GM19193 (cell line): Measurements from ENCODE around the gene AP2A2.

Experiments used
- POLR2A ChIP-seq: IDR thresholded peaks from 4 replicates; pipeline ENCODE4 v1.6.1; 2011; ENCODE audit not compliant: insufficient read depth, insufficient read length; ENCODE audit errors: extremely low read depth

AP2A2 gene

DNA sequence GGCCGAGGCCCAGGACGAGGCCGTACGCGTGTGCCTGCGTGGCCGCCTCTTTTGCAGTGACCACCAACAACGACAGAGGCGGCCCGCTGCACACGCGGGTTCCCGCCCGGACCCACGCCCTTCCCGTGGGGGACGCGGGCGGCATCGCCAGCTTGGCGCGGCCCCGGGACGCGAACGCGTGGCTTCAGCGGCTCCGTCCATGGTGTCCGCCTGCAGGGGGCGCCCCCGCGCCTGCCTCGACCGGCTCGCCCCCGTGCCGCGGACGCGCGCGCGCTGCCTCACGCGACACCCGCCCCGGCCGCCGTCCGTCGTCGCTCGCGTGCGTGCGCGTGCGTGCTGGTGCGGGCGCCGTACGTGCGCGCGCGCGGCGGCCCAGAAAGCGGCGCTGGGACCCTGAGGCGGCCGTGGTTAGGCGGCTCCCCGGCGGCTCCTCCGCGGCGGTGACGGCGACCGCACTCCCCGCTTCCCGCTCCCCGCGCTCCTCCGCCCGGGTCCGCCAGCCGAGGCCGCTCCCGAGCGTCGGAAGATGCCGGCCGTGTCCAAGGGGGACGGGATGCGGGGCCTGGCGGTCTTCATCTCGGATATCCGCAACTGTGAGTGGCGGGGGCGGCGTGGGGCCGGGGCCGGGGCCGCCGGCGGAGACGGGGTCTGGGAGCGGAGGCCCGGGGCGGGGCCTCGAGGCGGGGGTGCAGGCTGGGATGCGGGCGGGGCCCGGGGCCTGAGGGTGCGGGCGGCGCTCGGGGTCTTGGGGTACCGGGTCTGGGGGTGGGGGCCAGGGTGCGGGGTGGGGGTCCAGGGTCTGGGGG, at the start of gene AP2A2:
Gene AP2A2 (plus strand): TSS at position 375 of the 806 bp plus-strand sequence. CDS start 152 bp downstream, at position 527.
- TF ChIP-seq POLR2A, result peak; percentile 73

- no peak for TF ChIP-seq POLR2A
Observed at GRCh38 chr11:876545-876944, 49.1 kb upstream of the AP2A2 start.

GRCh38 chr11:877565-877964, 48.1 kb upstream of the AP2A2 start:
- TF ChIP-seq POLR2A, result no peak

DNA sequence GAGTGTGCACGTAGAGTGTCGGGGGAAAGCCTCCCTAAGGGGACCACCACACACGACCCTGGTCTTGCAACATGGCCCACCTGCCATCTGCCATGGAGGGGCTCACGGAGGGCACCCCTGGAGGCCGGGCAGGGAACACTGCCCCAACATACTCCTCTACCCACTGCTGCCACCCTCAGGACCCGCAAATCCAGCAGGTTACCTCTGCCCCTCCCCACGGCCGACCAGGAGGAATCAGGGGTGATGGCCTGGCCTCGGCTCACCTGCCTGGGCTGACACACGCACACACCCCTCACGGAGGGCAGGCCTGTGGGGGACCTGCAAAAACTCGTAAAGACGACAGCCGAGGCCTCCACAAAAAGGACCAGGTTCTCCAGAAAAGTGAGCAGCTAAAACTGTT, 45.2 kb upstream of the AP2A2 start:
- TF ChIP-seq POLR2A, result no peak

DNA sequence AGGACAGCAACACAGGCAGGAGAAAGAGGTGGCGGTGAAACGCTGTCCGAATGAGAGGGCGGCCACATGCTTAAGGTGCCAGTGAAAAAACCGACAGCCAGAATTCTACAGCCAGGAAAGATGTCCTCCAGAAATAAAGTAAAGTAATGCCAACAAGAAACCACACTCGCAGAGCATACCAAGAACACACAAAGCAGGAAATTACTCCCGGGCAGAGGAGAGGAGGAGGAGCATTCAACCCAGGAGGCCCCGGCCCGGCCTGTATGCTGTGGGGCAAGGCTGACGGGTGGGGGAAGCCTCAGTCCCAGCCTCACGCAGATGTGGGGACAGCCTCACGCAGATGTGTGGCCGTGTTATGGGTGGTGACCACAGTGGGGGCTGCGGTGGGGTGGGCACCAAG, 43.1 kb upstream of the AP2A2 start:
- TF ChIP-seq POLR2A, result no peak

DNA sequence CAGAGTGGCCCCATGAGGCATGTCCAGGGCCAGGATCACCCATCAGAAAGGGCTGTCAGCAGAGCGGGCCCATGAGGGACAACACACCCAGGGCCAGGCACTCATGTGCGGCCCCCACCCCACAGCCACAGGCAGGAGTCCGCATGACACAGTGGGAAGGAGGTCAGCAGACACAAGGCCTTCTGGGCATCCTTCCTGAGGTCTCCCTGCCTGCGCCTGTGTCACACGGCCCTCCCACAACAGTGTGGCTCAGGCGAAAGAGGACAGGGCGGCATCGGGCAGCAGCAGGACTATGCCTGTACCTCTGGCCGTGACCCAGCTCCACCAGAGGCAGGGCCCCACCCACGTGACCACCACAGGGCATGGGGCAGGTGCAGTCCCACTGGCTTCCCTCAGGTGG, 42.1 kb upstream of the AP2A2 start:
- no peak for TF ChIP-seq POLR2A

GRCh38 chr11:884578-885070, 41.0 kb upstream of the AP2A2 start:
- no peak for TF ChIP-seq POLR2A

GRCh38 chr11:886568-886967, 39.1 kb upstream of the AP2A2 start:
- no peak for TF ChIP-seq POLR2A

GRCh38 chr11:887589-887988, 38.1 kb upstream of the AP2A2 start:
- no peak for TF ChIP-seq POLR2A

DNA sequence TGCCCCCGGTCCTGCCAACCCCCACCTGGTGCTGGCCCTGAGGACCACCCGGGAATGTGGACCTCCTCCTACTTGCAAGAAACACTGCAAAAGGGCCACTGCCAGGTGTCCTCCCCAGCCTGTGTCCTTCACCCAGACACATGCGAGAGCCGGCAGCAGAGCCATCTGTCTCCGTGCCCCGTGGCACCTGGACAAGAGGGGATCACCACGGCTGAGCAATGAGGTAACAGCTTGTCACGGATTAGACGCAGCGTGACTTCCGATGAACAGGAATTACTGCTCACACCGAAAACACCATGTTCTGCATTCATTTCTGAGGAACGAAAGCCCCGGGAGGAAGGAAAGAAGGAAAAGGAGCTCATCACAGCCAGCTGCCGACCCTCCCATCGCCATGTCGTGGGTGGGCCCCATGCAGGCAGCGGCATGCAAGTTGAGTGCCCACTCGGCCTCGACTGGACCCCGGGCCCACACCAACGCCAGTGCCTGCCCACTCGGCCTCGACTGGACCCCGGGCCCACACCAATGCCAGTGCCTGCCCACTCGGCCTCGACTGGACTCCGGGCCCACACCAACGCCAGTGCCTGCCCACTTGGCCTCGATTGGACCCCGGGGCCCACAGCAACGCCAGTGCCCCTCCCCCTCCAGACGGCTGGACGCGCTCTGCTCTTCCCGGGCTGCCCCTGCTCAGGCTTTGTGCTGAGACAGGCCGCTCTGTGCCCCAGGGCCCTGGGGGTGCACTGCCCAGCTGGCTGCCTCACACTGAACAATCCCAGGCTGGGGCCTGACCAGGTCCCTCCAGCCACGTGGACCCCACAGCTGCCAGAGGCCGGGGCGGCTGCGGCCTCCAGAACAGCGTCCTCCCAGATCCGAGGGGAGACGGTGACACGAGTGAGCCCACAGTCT, 37.1 kb upstream of the AP2A2 start:
- no peak for TF ChIP-seq POLR2A

DNA sequence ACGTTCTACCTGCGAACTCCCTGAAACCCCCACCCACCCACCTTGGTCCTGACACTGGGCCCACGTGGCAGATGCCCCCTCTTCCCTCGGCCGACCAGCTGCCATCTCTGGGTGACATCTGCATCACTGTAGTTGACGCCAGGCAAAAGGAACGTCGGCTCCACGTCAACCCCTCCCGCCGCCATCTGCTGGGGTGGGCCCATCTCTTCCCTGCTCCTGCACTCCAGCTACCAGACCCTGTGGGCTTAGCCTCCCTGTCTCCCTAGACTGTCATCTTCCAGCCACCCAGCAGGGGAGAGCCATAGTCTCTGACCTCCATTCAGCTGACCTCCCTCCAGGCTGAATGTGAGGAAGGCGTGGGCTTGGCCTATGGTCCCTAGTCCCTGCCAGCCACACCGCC, 36.4 kb upstream of the AP2A2 start:
- no peak for TF ChIP-seq POLR2A

- TF ChIP-seq POLR2A, result no peak
Observed at GRCh38 chr11:889687-890475, 35.8 kb upstream of the AP2A2 start.

- TF ChIP-seq POLR2A, result no peak
Observed at GRCh38 chr11:890794-891540, 34.7 kb upstream of the AP2A2 start.

- TF ChIP-seq POLR2A, result no peak
Observed at GRCh38 chr11:893008-893654, 32.5 kb upstream of the AP2A2 start.

DNA sequence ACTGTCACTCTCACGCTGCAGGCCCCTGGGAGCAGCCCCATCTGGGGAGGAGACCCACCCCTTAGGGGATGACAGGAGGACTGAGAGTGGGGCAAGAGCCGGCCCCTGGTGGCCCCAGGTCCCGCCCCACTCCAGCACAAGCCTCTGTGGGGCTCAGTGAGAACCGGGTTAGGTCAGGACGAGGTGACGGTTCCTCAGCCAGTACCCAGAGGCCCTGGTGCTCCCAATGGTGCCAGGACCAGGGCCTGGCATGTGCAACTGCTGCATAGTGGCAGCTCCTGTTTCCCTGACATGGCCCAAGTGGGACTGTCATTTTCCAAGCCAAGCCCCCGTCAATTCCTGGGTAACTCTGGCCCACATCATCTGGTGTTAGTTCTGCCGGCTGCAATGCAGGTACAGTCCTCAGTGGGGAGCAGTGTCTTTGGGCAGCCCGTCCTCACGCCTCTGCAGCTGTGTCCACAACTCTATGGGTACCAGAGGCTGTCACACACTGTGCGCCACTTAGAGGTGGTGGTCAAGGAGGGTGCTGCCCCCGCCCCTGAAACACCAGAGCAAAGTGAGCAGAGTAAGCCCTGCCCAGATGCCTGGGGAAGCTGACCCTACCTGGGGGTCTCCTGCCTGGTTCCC, 31.0 kb upstream of the AP2A2 start:
- TF ChIP-seq POLR2A, result no peak
